Brain microvascular endothelial cell (primary cell): ENCODE measurements around the gene OR52K1.
"Not testable (repeated sequence)": the region's sequence is repeated elsewhere in the genome, so short reads cannot be mapped to it uniquely, and the experiment has no call there.

ENCODE experiments used
- DNase-seq: peaks from one replicate; pipeline ENCODE4 v3.0.0-alpha.2; 2020
- H3K27ac ChIP-seq: fragments of 250-450 bp; sonication (Bioruptor Pico); 2 replicates; pipeline ENCODE4 v1.5.1; 2020; ENCODE audit warnings: mild to moderate bottlenecking, moderate library complexity
- H3K27me3 ChIP-seq: fragments of 250-450 bp; sonication (Bioruptor Pico); replicated peaks from 2 replicates; pipeline ENCODE4 v1.5.1; 2020; ENCODE audit warnings: mild to moderate bottlenecking
- H3K36me3 ChIP-seq: fragments of 250-450 bp; sonication (Bioruptor Pico); replicated peaks from 2 replicates; pipeline ENCODE4 v1.5.1; 2020; ENCODE audit warnings: mild to moderate bottlenecking
- H3K4me3 ChIP-seq: 2 replicates; pipeline ENCODE4 v1.5.1; 2011; ENCODE audit warnings: low read depth, mild to moderate bottlenecking, control low read depth, low read length, moderate library complexity
- in situ Hi-C: cut with HindIII; loops from 2 replicates; pipeline ENCODE4 v1.10.0; 2017; ENCODE audit warnings: low sequenced_read_pairs, low pct_ligation_motif_present
- TF ChIP-seq, protein P1 (sequence below): IDR thresholded peaks from 2 replicates; pipeline ENCODE4 v1.5.1; 2011; ENCODE audit warnings: low read depth, mild to moderate bottlenecking, moderate library complexity, low read length, control low read depth, inconsistent platforms; ENCODE audit errors: missing control alignments

OR52K1 gene

DNA sequence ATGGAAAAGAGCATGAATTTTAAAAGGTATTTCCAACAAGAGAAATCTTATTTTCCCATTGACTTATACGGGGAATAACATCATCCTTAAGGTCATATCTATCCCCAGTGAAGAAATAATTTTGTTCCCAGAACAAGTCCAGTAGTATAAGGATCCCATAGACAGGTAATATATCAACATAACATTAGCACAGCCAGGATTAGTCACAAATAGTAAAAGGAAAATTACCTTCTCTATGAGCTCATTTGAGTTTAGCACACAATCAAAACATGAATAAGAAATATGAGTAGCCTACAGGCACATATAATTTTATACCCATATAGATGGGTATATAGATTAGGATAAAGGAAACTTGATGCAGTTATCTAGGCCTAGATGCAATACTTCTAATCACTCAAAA lies 2.8 kb upstream of the OR52K1 start:
- Histone ChIP-seq H3K27ac (no peak overlapping the region), H3K27me3 (no peaks in the 10 kb centered on the region), H3K36me3 (no peaks in the 10 kb centered on the region), H3K4me3 (no peak overlapping the region)
- TF ChIP-seq, protein P1, sequence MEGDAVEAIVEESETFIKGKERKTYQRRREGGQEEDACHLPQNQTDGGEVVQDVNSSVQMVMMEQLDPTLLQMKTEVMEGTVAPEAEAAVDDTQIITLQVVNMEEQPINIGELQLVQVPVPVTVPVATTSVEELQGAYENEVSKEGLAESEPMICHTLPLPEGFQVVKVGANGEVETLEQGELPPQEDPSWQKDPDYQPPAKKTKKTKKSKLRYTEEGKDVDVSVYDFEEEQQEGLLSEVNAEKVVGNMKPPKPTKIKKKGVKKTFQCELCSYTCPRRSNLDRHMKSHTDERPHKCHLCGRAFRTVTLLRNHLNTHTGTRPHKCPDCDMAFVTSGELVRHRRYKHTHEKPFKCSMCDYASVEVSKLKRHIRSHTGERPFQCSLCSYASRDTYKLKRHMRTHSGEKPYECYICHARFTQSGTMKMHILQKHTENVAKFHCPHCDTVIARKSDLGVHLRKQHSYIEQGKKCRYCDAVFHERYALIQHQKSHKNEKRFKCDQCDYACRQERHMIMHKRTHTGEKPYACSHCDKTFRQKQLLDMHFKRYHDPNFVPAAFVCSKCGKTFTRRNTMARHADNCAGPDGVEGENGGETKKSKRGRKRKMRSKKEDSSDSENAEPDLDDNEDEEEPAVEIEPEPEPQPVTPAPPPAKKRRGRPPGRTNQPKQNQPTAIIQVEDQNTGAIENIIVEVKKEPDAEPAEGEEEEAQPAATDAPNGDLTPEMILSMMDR = no peak
- in situ Hi-C loops = no loop called here
- DNase-seq = no peak

GRCh38 chr11:4480577-4481239 lies 1.7 kb upstream of the OR52K1 start:
- Histone ChIP-seq H3K36me3 (no peaks in the 10 kb centered on the region), H3K27ac (peak overlapping the region; percentile 12), H3K27me3 (no peaks in the 10 kb centered on the region), H3K4me3 (no peak overlapping the region)
- in situ Hi-C loops = no loop called here
- peak; percentile 45 for DNase-seq
- TF ChIP-seq, protein P1 = no peak

DNA sequence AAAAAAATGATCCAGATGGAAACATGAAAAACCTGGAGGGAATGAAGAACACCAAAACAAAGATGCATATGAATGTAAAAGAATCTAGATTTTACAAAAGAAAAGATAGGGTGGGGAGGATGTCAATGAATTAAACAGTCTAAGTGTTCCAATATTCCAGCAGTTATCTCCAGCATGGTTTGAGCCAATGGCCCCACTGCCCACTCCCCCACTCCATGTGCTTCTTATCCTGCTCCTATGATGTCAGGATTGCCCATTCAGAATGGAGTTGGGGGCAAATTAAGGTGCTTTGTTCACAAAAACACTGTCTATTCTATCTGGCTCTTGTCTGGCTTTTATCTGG lies 1.2 kb upstream of the OR52K1 start:
- Histone ChIP-seq H3K36me3 (no peaks in the 10 kb centered on the region), H3K27ac (no peak overlapping the region), H3K27me3 (no peaks in the 10 kb centered on the region), H3K4me3 (no peak overlapping the region)
- TF ChIP-seq, protein P1 = no peak
- in situ Hi-C loops = no loop called here
- DNase-seq = no peak

GRCh38 chr11:4484310-4484709 lies 1.9 kb downstream of the OR52K1 start:
- in situ Hi-C loops = no loop called here
- no peak overlapping the region for H3K27ac ChIP-seq
- H3K4me3 ChIP-seq = no peak overlapping the region
- no peak for DNase-seq
- no peaks in the 10 kb centered on the region for H3K36me3 ChIP-seq
- TF ChIP-seq, protein P1 = no peak
- no peaks in the 10 kb centered on the region for H3K27me3 ChIP-seq

- H3K27me3 ChIP-seq, DNase-seq, H3K27ac ChIP-seq, H3K4me3 ChIP-seq, in situ Hi-C loops, H3K36me3 ChIP-seq: not testable (repeated sequence)
These were observed 9.0 kb downstream of the OR52K1 start for GRCh38 chr11:4491405-4491804.

DNA sequence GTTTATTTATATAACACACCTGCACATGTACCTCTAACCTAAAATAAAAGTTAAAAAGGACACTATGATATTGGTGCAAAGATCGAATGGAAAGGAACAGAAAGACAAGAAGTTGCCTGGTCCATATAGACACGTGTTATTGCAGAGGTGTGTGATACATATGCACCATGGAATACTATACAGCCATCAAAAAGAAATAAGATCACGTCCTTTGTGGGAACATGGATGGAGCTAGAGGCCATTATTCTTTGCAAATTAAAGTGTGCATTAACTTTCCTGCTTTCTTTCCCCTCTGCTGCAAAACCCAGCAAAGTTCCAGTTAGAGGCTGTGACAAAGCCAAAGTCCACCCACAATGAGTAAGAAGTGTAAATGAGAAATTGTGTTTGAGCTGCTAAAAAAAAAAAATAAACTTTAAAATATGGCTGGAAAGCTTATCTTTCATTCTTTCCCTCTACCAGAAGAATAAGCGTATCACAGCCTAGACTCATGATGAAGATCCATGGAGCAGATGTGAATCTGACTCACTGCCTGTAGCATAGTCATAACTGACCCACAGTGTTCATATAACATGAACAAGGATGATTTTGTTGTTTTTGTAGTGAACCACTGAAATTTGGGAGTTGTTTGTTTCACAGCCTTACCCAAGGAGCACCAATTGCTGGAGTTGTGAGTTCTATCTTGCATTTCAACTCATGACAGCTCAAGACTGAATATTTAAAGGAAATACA lies 9.6 kb downstream of the OR52K1 start:
- TF ChIP-seq, protein P1 = no peak
- no peak for DNase-seq
- in situ Hi-C loops = no loop called here

More for the DNA sequence above, 9.6 kb downstream of the OR52K1 start:
- Histone ChIP-seq H3K27me3 (no peaks in the 10 kb centered on the region), H3K36me3 (no peaks in the 10 kb centered on the region), H3K4me3 (no peak overlapping the region), H3K27ac (no peak overlapping the region)
